MM.1S (cell line): ENCODE results near the gene NALCN.

Source experiments
- EZH2 ChIP-seq: fragments of 300-600 bp; sonication (generic); optimal IDR thresholded peaks from 2 replicates; pipeline ENCODE3; 2017; ENCODE audit warnings: low read depth, mild to moderate bottlenecking, antibody characterized with exemption, low read length, mixed read lengths
- EZH2phosphoT487 ChIP-seq: fragments of 300-600 bp; sonication (generic); IDR thresholded peaks from 2 replicates; pipeline ENCODE4 v1.6.1; 2018; ENCODE audit warnings: antibody characterized with exemption, low read length
- TF ChIP-seq, protein P1 (sequence below): fragments of 300-600 bp; sonication (generic); IDR thresholded peaks from 2 replicates; pipeline ENCODE4 v1.5.1; 2016; ENCODE audit warnings: antibody characterized with exemption, low read length, mixed read lengths

GRCh38 chr13:101394605-101395004 is 21.7 kb downstream of the NALCN start:
- TF ChIP-seq, protein P1, sequence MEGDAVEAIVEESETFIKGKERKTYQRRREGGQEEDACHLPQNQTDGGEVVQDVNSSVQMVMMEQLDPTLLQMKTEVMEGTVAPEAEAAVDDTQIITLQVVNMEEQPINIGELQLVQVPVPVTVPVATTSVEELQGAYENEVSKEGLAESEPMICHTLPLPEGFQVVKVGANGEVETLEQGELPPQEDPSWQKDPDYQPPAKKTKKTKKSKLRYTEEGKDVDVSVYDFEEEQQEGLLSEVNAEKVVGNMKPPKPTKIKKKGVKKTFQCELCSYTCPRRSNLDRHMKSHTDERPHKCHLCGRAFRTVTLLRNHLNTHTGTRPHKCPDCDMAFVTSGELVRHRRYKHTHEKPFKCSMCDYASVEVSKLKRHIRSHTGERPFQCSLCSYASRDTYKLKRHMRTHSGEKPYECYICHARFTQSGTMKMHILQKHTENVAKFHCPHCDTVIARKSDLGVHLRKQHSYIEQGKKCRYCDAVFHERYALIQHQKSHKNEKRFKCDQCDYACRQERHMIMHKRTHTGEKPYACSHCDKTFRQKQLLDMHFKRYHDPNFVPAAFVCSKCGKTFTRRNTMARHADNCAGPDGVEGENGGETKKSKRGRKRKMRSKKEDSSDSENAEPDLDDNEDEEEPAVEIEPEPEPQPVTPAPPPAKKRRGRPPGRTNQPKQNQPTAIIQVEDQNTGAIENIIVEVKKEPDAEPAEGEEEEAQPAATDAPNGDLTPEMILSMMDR = no peak
- TF ChIP-seq EZH2 (no peak), EZH2phosphoT487 (no peak)
